ENCODE results near the gene IQSEC3. TPM values are rescaled to one million over a fixed set of nuclear protein-coding genes. Genes with fewer than 3 reads are reported as not detected.
"Not testable (repeated sequence)": the region's sequence is repeated elsewhere in the genome, so short reads cannot be mapped to it uniquely, and the experiment has no call there.

IQSEC3 gene
- total and polyA plus RNA-seq, 2 donors, result 0.99 to 4.4 TPM

DNA sequence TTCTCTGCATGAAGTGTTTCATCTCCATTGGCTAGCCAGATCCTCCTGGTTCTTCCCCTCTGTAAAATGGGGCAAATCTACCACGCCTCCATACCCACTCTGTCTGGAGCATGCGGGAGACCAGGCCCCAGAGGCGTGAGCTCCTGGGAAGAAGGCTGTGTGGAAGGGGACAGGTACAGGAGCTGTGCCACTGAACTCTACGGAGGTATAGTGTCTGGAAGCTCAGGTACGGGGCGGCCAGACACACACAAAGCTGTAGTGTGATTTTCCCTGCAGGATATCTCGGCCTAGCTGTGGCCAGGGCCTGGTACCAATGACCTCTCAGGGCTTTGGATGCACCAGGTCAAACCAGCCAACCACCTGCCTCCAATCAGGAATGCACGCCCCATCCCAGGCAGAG, 10.0 kb downstream of the IQSEC3 start:
- not testable (repeated sequence) for H3K4me3 ChIP-seq (ENCODE audit: low read length in 2 of 2); H3K4me1 ChIP-seq (ENCODE audit: control insufficient read depth in 2 of 2, insufficient read depth in 2 of 2, low read length in 2 of 2); H3K9me3 ChIP-seq (ENCODE audit: control insufficient read depth in 2 of 2, insufficient read depth in 1 of 2, low read length in 1 of 2); H3K36me3 ChIP-seq (ENCODE audit: control insufficient read depth in 2 of 2, insufficient read depth in 2 of 2, low read length in 1 of 2); H3K27ac ChIP-seq (ENCODE audit: low read depth in 1 of 2, low read length in 1 of 2); DNase-seq (ENCODE audit: low read depth in 6 of 9, low spot score in 9 of 9)
- WGBS, result 94% methylated on average over 7 of the region's 8 CpGs
- peaks cover 3 to 37% of the 10 kb centered on the region in 2 donors for H3K27me3 ChIP-seq (ENCODE audit: control insufficient read depth in 2 of 2, insufficient read depth in 1 of 2, low read length in 1 of 2)

DNA sequence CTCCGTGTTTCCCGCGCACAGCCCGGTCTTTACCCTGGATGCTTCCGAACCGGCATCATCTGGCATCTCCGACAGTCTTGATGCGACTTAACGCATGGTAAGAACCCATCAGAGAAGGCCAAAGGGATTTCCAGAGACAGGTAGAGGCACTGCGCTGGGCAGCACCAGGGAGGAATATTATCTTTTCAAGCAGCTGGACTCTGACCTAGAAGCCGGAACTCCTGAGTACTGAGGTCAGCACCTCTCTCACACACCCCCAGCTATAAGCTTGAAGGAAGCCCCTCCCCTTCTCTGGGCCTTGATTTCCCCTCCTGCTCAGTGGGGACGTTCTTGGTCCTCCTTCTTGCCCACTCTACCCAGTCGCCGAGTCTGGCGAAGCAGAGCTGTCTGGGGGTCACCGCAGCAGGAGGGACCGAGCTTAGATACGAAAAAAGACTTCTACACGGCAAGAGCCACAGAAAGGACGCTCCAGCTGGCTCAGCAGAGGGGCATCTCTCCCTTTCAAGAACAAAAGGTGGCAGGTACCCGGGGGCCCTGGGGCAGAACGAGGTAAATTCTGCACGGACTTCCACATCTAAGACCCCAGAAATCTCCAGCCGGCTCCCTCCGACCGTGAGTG, 10.6 kb downstream of the IQSEC3 start:
- not testable (repeated sequence) for DNase-seq (ENCODE audit: low read depth in 6 of 9, low spot score in 9 of 9)

DNA sequence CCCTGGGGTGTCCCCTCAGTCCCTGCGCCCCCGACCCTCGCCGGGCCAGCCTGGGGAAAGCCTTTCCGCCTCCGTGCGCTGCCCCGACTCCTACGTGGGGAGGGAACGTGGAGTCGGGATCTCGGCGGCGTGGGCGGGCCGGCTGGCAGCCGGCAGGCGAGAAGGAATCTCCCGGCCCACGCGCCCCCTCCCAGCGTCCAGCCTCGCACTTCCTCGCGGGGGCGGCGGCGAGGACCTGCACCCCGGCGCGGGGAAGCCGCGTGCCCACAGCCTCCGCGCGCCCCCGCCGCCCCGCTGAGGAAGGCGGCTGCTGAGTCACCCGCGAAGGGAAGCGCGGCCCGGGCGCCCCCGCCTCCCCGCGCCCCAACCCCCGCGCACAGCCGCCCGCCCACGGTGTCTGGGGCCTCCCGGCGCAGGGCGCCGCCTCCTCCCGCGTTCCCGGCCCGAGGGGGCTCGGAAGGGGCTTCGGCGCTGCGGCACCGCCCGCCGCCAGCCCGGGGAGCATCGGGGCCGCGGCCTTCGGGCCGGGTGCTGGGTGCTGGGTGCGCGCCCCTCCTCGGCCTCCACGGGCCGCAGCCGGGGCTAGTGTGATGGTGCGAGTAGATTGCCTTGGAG, 11.3 kb downstream of the IQSEC3 start:
- not testable (repeated sequence) for H3K36me3 ChIP-seq (ENCODE audit: control insufficient read depth in 2 of 2, insufficient read depth in 2 of 2, low read length in 1 of 2); H3K4me1 ChIP-seq (ENCODE audit: control insufficient read depth in 2 of 2, insufficient read depth in 2 of 2, low read length in 2 of 2); H3K27ac ChIP-seq (ENCODE audit: low read depth in 1 of 2, low read length in 1 of 2); DNase-seq (ENCODE audit: low read depth in 6 of 9, low spot score in 9 of 9); H3K9me3 ChIP-seq (ENCODE audit: control insufficient read depth in 2 of 2, insufficient read depth in 1 of 2, low read length in 1 of 2); H3K4me3 ChIP-seq (ENCODE audit: low read length in 2 of 2)
- WGBS, result 3% methylated on average over 73 of the region's 82 CpGs
- H3K27me3 ChIP-seq (ENCODE audit: control insufficient read depth in 2 of 2, insufficient read depth in 1 of 2, low read length in 1 of 2), result peaks cover 3 to 38% of the 10 kb centered on the region in 2 donors

More for the DNA sequence above, 10.6 kb downstream of the IQSEC3 start:
- 93% methylated on average over 11 of the region's 26 CpGs for WGBS
- H3K9me3 ChIP-seq (ENCODE audit: control insufficient read depth in 2 of 2, insufficient read depth in 1 of 2, low read length in 1 of 2); H3K36me3 ChIP-seq (ENCODE audit: control insufficient read depth in 2 of 2, insufficient read depth in 2 of 2, low read length in 1 of 2); H3K4me1 ChIP-seq (ENCODE audit: control insufficient read depth in 2 of 2, insufficient read depth in 2 of 2, low read length in 2 of 2); H3K27ac ChIP-seq (ENCODE audit: low read depth in 1 of 2, low read length in 1 of 2); H3K4me3 ChIP-seq (ENCODE audit: low read length in 2 of 2): not testable (repeated sequence)
- peaks cover 3 to 38% of the 10 kb centered on the region in 2 donors for H3K27me3 ChIP-seq (ENCODE audit: control insufficient read depth in 2 of 2, insufficient read depth in 1 of 2, low read length in 1 of 2)

DNA sequence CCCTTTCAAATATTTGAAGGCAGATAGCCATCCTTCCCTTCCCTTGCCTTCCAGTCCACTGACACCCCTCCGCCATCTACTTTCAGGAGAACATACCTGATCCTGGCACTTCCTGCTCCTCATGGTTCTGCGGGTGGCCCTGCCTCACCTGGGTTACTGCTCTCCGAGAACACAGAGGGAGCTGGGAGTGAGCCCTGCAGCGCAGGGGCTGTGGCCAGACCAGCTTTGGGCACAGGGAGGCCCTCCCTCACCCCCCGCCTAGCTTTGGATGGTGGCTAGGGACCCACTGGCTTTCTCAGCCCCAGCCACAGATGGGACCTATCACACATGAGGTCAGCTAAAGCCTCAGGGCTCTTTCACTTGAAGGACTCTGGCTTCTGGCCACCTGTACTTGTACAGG, 12.4 kb downstream of the IQSEC3 start:
- Histone ChIP-seq H3K27ac (ENCODE audit: low read depth in 1 of 2, low read length in 1 of 2) (no peak overlapping the region), H3K4me3 (ENCODE audit: low read length in 2 of 2) (no peak overlapping the region), H3K36me3 (ENCODE audit: control insufficient read depth in 2 of 2, insufficient read depth in 2 of 2, low read length in 1 of 2) (no peaks in the 10 kb centered on the region), H3K27me3 (ENCODE audit: control insufficient read depth in 2 of 2, insufficient read depth in 1 of 2, low read length in 1 of 2) (peaks cover 3 to 38% of the 10 kb centered on the region in 2 donors), H3K4me1 (ENCODE audit: control insufficient read depth in 2 of 2, insufficient read depth in 2 of 2, low read length in 2 of 2) (no peaks in the 10 kb centered on the region), H3K9me3 (ENCODE audit: control insufficient read depth in 2 of 2, insufficient read depth in 1 of 2, low read length in 1 of 2) (no peaks in the 10 kb centered on the region)
- WGBS, result 96% methylated on average over 5 of the region's 5 CpGs
- DNase-seq (ENCODE audit: low read depth in 6 of 9, low spot score in 9 of 9), result no peak

DNA sequence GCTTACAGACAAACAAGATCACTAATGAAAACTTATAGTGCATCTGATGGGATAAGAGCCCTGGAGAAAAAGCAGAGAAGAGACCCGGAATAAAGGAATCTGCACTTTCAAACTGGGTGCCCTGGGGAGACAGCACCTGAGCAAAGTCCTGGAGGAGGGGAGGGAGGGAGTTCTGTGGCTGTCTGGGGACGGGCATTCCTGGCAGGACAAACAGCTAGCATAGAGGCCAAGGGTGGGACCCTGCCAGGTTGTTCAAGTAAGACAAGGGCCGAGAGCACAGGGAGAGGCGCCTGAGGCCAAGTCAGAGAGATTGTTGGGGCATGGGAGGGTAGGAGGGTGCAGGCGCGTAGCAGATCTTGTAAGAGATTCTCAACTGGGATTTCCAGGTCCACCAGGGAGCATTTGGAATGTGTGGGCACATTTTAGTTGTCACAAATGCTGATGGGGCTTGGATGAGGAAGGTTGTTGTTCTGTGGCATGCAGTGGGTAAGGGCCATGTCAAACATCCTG, 14.2 kb downstream of the IQSEC3 start:
- DNase-seq (ENCODE audit: low read depth in 6 of 9, low spot score in 9 of 9), result no peak
- Histone ChIP-seq H3K4me3 (ENCODE audit: low read length in 2 of 2) (no peak overlapping the region), H3K27ac (ENCODE audit: low read depth in 1 of 2, low read length in 1 of 2) (no peak overlapping the region), H3K36me3 (ENCODE audit: control insufficient read depth in 2 of 2, insufficient read depth in 2 of 2, low read length in 1 of 2) (no peaks in the 10 kb centered on the region), H3K9me3 (ENCODE audit: control insufficient read depth in 2 of 2, insufficient read depth in 1 of 2, low read length in 1 of 2) (no peaks in the 10 kb centered on the region), H3K4me1 (ENCODE audit: control insufficient read depth in 2 of 2, insufficient read depth in 2 of 2, low read length in 2 of 2) (no peaks in the 10 kb centered on the region), H3K27me3 (ENCODE audit: control insufficient read depth in 2 of 2, insufficient read depth in 1 of 2, low read length in 1 of 2) (peaks cover 3 to 36% of the 10 kb centered on the region in 2 donors)
- WGBS, result 94% methylated on average over 6 of the region's 6 CpGs

DNA sequence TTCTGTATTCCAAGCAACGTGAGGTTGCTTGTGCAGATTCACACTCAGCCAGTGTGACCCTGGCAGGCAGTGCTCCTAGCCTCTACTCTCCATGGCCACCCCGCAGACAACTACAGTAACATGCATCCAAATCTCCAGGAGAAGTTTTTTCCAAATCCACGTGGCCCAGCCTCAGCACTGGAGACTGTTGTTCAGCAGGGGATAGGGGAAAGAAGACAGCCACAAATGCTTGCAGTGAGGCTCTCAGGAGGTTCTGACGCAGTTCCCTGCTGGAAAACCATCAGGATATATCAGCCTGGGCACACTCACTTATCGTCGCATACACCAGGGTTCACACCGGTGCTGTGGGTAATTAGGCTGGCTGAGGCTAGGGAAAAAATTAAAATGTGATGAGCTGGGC, 16.2 kb downstream of the IQSEC3 start:
- no peaks in the 10 kb centered on the region for H3K9me3 ChIP-seq (ENCODE audit: control insufficient read depth in 2 of 2, insufficient read depth in 1 of 2, low read length in 1 of 2)
- no peaks in the 10 kb centered on the region for H3K4me1 ChIP-seq (ENCODE audit: control insufficient read depth in 2 of 2, insufficient read depth in 2 of 2, low read length in 2 of 2)
- H3K4me3 ChIP-seq (ENCODE audit: low read length in 2 of 2), result no peak overlapping the region
- H3K27me3 ChIP-seq (ENCODE audit: control insufficient read depth in 2 of 2, insufficient read depth in 1 of 2, low read length in 1 of 2), result peaks cover 3 to 27% of the 10 kb centered on the region in 2 donors
- DNase-seq (ENCODE audit: low read depth in 6 of 9, low spot score in 9 of 9), result no peak
- H3K27ac ChIP-seq (ENCODE audit: low read depth in 1 of 2, low read length in 1 of 2), result no peak overlapping the region
- whole genome bisulfite sequencing, result 81% methylated on average over 7 of the region's 7 CpGs
- no peaks in the 10 kb centered on the region for H3K36me3 ChIP-seq (ENCODE audit: control insufficient read depth in 2 of 2, insufficient read depth in 2 of 2, low read length in 1 of 2)

DNA sequence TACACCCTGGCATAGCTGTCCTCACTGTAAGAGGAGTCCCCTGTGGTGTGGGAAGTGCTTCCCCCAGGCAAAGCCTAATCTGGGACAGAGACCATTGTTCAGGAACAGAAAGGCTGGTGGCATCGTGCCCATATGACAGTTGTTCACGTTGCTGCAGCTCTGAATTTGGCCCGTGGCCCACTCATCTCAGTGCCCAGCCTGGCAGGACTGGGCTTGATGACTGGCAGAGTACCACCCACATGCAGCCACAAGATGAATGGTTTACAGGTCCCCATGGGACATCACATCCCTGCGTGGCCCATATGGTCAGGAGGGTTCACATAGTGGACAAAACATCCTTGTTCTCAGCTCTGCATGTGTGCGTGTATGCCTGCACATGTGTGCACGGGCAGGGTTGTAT, 17.5 kb downstream of the IQSEC3 start:
- Histone ChIP-seq H3K9me3 (ENCODE audit: control insufficient read depth in 2 of 2, insufficient read depth in 1 of 2, low read length in 1 of 2) (no peaks in the 10 kb centered on the region), H3K27me3 (ENCODE audit: control insufficient read depth in 2 of 2, insufficient read depth in 1 of 2, low read length in 1 of 2) (peaks cover 2 to 20% of the 10 kb centered on the region in 2 donors), H3K4me1 (ENCODE audit: control insufficient read depth in 2 of 2, insufficient read depth in 2 of 2, low read length in 2 of 2) (peaks cover 0 to 2% of the 10 kb centered on the region in 2 donors), H3K36me3 (ENCODE audit: control insufficient read depth in 2 of 2, insufficient read depth in 2 of 2, low read length in 1 of 2) (no peaks in the 10 kb centered on the region), H3K4me3 (ENCODE audit: low read length in 2 of 2) (no peak overlapping the region), H3K27ac (ENCODE audit: low read depth in 1 of 2, low read length in 1 of 2) (no peak overlapping the region)
- no peak for DNase-seq (ENCODE audit: low read depth in 6 of 9, low spot score in 9 of 9)
- 84% methylated on average over 6 of the region's 6 CpGs for WGBS

DNA sequence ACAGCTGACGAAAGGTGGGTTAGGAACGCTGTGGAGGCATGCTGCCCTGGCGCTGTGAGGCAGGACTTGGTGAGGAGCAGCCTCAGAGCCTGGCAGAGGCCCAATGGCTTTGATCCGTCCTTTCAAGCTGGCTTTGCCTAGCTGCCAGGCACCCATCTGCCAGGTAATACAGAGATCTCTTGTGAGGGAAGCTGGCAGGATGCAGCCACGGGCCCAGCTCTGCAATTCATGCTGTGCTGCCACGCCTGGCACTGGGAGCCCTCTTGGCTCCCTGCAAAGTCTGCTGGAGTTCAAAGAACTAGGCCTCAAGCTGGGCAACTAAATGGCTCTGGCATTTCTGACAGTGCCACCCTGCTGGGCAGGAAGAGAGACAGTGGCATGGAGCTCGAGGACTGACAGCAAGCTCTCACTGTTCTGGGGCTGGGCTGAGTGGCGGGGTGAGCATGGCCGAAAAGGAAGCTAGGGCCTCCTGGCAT, 18.7 kb downstream of the IQSEC3 start:
- H3K36me3 ChIP-seq (ENCODE audit: control insufficient read depth in 2 of 2, insufficient read depth in 2 of 2, low read length in 1 of 2), result no peaks in the 10 kb centered on the region
- 63% methylated on average over 9 of the region's 9 CpGs for WGBS
- no peak for DNase-seq (ENCODE audit: low read depth in 6 of 9, low spot score in 9 of 9)
- H3K4me1 ChIP-seq (ENCODE audit: control insufficient read depth in 2 of 2, insufficient read depth in 2 of 2, low read length in 2 of 2), result peaks cover 0 to 2% of the 10 kb centered on the region in 2 donors
- peaks cover 0 to 10% of the 10 kb centered on the region in 2 donors for H3K27me3 ChIP-seq (ENCODE audit: control insufficient read depth in 2 of 2, insufficient read depth in 1 of 2, low read length in 1 of 2)
- no peak overlapping the region for H3K4me3 ChIP-seq (ENCODE audit: low read length in 2 of 2)
- H3K27ac ChIP-seq (ENCODE audit: low read depth in 1 of 2, low read length in 1 of 2), result no peak overlapping the region
- no peaks in the 10 kb centered on the region for H3K9me3 ChIP-seq (ENCODE audit: control insufficient read depth in 2 of 2, insufficient read depth in 1 of 2, low read length in 1 of 2)

DNA sequence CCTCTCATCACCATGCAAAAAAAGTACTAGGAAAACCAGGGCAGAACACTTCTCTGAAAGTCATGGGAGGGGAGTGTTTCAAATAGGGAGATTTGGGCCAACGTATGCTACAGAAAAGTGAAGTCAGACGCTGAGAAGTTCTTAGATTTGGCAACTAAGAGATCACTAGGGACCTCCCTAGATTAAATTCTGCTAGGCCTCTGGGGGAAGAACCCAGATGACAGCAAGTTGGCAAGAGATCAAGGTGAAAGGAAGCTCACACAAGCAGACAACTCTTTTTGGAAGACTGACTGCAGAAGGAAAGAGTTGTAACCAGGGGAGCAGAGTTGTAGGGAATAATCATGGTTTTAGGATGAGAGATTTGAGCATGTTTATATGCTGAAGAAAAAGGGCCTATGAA, 20.7 kb downstream of the IQSEC3 start:
- Histone ChIP-seq H3K36me3 (ENCODE audit: control insufficient read depth in 2 of 2, insufficient read depth in 2 of 2, low read length in 1 of 2) (no peaks in the 10 kb centered on the region), H3K4me3 (ENCODE audit: low read length in 2 of 2) (no peak overlapping the region), H3K27me3 (ENCODE audit: control insufficient read depth in 2 of 2, insufficient read depth in 1 of 2, low read length in 1 of 2) (no peaks in the 10 kb centered on the region), H3K4me1 (ENCODE audit: control insufficient read depth in 2 of 2, insufficient read depth in 2 of 2, low read length in 2 of 2) (peaks cover 0 to 2% of the 10 kb centered on the region in 2 donors), H3K9me3 (ENCODE audit: control insufficient read depth in 2 of 2, insufficient read depth in 1 of 2, low read length in 1 of 2) (peaks cover 0 to 8% of the 10 kb centered on the region in 2 donors), H3K27ac (ENCODE audit: low read depth in 1 of 2, low read length in 1 of 2) (peak overlapping the region in 1 of 2 donors; percentile 37)
- WGBS, result 46% methylated on average over 2 of the region's 2 CpGs
- peak in 1 of 9 donors; percentile 22 for DNase-seq (ENCODE audit: low read depth in 6 of 9, low spot score in 9 of 9)
